SH-SY5Y (cell line): ENCODE results near the gene FBXL13.

Experiments used
- GATA2 ChIP-seq: IDR thresholded peaks from 2 replicates; pipeline ENCODE4 v1.6.1; 2011; ENCODE audit warnings: mild to moderate bottlenecking, low read depth, low read length
- GATA3 ChIP-seq: IDR thresholded peaks from 2 replicates; pipeline ENCODE4 v1.6.1; 2011; ENCODE audit warnings: low read depth, mild to moderate bottlenecking, low read length, moderate library complexity

- TF ChIP-seq GATA2 (no peak), GATA3 (no peak)
These were observed 82.1 kb downstream of the FBXL13 start for GRCh38 chr7:102992509-102992937.
